Measurements from ENCODE around the gene CHST8.

DNA sequence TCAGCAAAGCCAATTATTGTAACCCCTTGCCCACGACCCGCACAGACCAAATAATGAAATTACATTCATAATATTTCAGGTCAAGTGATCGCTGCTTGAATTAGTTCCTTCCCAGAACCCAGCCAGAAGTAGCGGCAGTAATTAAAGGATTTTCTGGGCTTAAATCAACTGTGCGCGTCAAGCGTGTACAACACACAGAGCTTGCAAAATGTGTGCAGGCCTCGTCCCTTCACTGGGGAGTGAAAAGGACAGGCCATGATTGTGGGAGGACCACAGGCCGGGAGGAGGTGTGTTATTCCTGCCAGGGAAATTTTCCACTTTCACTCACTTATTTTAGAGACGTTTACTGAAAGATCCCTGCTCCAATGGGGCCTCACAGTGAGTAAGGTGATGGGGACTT is 84.9 kb downstream of the CHST8 start:
- TF ChIP-seq SMC3 (IDR thresholded peaks at IDR 0.05) (no peak), BHLHE40 (IDR thresholded peaks at IDR 0.05; ENCODE audit: low read depth, low read length) (no peak), RCOR1 (IDR thresholded peaks at IDR 0.05; ENCODE audit: low read depth, low read length) (no peak)
- TF ChIP-seq, protein P1, sequence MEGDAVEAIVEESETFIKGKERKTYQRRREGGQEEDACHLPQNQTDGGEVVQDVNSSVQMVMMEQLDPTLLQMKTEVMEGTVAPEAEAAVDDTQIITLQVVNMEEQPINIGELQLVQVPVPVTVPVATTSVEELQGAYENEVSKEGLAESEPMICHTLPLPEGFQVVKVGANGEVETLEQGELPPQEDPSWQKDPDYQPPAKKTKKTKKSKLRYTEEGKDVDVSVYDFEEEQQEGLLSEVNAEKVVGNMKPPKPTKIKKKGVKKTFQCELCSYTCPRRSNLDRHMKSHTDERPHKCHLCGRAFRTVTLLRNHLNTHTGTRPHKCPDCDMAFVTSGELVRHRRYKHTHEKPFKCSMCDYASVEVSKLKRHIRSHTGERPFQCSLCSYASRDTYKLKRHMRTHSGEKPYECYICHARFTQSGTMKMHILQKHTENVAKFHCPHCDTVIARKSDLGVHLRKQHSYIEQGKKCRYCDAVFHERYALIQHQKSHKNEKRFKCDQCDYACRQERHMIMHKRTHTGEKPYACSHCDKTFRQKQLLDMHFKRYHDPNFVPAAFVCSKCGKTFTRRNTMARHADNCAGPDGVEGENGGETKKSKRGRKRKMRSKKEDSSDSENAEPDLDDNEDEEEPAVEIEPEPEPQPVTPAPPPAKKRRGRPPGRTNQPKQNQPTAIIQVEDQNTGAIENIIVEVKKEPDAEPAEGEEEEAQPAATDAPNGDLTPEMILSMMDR (IDR thresholded peaks at IDR 0.05) = no peak
- TF ChIP-seq, protein P2, sequence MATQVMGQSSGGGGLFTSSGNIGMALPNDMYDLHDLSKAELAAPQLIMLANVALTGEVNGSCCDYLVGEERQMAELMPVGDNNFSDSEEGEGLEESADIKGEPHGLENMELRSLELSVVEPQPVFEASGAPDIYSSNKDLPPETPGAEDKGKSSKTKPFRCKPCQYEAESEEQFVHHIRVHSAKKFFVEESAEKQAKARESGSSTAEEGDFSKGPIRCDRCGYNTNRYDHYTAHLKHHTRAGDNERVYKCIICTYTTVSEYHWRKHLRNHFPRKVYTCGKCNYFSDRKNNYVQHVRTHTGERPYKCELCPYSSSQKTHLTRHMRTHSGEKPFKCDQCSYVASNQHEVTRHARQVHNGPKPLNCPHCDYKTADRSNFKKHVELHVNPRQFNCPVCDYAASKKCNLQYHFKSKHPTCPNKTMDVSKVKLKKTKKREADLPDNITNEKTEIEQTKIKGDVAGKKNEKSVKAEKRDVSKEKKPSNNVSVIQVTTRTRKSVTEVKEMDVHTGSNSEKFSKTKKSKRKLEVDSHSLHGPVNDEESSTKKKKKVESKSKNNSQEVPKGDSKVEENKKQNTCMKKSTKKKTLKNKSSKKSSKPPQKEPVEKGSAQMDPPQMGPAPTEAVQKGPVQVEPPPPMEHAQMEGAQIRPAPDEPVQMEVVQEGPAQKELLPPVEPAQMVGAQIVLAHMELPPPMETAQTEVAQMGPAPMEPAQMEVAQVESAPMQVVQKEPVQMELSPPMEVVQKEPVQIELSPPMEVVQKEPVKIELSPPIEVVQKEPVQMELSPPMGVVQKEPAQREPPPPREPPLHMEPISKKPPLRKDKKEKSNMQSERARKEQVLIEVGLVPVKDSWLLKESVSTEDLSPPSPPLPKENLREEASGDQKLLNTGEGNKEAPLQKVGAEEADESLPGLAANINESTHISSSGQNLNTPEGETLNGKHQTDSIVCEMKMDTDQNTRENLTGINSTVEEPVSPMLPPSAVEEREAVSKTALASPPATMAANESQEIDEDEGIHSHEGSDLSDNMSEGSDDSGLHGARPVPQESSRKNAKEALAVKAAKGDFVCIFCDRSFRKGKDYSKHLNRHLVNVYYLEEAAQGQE (IDR thresholded peaks at IDR 0.05) = no peak
- TF ChIP-seq, protein P3, sequence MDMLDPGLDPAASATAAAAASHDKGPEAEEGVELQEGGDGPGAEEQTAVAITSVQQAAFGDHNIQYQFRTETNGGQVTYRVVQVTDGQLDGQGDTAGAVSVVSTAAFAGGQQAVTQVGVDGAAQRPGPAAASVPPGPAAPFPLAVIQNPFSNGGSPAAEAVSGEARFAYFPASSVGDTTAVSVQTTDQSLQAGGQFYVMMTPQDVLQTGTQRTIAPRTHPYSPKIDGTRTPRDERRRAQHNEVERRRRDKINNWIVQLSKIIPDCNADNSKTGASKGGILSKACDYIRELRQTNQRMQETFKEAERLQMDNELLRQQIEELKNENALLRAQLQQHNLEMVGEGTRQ (IDR thresholded peaks at IDR 0.05) = no peak
